NCI-H1436 treated with DMSO at 0.1 percent for 48 hours (cell line): ENCODE measurements around the gene MRPL45.

Source experiments
- DNase-seq: peaks from one replicate; lab custom pipeline; 2025; lab: John Stamatoyannopoulos, UW

The MRPL45 gene

DNA sequence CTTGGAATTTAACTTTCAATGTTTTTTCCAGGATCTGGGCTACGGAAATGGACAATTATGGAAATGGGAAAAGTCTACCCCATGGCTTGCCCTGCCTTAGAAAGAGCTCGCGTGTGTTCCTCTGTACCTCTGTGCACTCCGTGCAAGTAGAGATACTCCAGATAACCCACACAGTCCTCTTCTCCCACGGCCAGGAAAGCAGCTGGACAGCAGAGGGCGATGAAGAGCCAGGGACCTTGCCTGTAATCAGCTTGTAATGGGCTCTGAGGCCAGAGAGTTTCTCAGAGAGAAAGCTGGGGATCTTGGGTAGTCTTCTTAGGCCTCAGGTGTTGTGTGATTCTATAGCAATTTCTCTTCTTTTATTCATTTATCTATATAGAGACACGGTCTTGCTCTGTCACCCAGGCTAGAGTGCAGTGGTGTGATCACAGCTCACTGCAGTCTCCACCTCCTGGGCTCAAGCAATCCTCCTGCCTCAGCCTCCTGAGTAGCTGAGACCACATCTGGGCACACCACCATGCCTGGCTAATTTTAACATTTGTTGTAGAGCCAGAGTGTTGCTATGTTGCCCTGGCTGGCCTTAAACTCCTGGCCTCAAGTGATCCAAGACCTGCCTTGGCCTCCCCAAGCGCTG, 52.2 kb downstream of the MRPL45 start:
- peak; percentile 84 for DNase-seq

DNA sequence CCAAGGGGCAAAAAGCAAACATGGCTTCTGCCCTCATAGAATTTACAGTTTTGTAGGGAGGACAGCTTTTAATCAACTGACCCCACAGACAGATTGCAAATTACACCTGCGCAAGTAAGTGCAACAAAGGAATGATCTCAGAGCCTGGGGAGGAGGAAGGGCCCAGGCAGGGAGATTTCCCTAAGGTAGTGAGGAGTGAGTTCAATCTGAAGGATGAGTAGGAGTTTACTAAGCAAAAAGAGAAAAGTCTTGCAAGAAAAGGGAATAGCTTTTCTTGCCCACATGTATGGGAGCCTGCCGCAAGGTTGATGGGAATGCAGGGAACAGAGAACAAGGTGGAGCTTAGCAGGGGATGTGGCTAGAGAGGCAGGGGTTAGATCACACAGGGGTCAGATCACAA, 53.1 kb downstream of the MRPL45 start:
- DNase-seq = no peak

DNA sequence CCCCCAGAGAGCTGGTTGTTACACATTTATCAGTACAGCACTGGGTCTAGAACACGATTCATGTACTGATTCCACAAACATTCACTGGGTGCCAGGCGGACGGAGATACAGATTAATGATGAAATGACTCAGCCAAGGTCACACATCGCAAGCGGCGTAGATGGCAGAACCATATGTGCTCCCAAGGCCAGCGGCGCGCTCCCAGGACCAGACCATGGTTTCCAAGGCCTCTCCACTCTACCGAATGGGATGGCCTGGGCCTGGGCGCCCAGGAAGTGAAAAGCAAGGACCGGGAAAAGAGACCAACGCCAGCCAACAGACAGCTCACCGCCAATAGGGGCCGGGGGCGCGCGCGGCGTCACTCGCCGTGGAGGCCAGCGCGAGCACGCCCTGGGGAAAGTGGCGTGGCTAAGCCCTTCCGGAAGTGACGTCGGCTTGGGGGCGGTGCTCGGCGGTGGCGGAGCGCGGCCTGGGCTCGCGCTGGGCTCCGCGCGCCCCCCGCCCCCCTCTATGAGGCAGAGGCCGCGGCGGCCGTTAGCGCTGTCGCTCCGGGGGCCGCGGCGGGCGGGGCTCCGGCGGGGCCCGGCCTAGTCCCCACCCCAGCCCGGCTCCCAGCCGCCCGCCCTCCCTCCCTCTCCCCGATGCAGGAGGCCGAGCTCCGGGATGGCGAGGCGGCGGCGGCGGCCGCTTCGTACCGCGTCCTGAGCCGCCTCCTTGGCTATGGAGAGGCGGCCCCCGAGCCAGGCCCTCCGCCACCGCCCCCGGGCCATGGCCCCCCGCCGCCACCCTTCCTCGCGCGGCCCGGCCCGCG, 54.6 kb downstream of the MRPL45 start, which contains the start of gene SOCS7:
SOCS7 (plus strand) TSS at position 433 of the 811 bp plus-strand sequence; CDS start at position 642, 209 bp downstream.
- DNase-seq = peak; percentile 71

DNA sequence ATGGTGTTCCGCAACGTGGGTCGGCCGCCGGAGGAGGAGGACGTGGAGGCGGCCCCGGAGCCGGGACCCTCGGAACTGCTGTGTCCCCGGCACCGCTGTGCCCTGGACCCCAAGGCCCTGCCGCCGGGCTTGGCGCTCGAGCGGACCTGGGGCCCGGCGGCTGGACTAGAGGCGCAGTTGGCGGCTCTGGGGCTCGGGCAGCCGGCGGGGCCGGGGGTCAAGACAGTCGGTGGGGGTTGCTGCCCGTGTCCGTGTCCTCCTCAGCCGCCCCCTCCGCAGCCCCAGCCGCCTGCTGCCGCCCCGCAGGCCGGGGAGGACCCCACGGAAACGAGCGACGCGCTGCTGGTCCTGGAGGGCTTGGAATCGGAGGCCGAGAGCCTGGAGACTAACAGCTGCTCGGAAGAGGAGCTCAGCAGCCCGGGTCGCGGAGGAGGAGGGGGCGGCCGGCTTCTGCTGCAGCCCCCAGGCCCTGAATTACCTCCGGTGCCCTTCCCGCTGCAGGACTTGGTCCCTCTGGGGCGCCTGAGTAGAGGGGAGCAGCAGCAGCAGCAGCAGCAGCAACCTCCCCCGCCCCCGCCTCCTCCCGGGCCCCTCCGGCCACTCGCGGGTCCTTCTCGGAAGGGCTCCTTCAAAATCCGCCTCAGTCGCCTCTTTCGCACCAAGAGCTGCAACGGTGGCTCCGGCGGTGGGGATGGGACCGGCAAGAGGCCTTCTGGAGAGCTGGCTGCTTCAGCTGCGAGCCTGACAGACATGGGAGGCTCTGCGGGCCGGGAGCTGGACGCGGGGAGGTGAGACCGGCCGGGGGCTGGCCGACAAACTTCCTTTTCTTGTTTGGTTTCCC, 55.5 kb downstream of the MRPL45 start:
- DNase-seq = no peak

DNA sequence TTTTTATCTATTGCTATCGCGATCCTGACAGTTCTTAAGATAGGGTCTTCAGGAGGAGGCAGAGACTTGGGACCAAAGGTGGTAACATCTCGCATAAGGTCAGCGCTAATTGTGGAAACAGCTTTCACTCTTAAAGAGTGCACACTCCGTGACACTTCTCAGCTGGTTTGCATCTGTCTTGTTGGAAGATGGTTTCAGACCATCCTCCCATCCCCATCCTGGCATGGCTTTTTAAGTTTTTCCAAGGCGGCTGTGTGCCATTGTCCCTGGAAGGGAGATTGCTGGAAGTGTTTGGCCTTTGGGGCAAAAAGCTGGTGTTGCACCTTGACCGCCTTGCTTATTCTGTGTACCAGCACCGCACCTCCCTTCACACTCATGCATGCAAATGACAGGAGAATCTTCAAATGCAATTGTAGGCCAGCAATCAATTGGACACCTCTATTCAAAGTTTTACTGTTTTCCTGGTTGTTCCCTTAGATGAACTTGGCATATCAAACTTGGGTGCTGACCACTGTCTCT, 56.2 kb downstream of the MRPL45 start:
- DNase-seq = no peak

DNA sequence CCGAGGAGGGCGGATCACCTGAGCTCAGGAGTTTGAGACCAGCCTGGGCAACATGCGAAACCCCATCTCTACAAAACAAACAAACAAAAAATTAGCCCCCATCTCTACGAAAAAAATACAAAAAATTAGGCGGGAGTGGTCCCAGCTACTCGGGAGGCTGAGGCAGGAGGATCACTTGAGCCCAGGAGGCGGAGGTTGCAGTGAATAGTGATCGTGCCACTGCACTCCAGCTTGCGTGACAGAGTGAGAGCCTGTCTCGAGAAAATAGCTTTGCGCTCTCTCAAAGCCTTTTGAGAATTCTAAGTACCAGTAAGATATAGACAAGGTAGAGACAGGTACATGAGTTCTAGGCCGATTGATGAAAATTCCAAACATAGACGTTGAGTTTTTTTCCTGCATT, 56.7 kb downstream of the MRPL45 start:
- DNase-seq = no peak

DNA sequence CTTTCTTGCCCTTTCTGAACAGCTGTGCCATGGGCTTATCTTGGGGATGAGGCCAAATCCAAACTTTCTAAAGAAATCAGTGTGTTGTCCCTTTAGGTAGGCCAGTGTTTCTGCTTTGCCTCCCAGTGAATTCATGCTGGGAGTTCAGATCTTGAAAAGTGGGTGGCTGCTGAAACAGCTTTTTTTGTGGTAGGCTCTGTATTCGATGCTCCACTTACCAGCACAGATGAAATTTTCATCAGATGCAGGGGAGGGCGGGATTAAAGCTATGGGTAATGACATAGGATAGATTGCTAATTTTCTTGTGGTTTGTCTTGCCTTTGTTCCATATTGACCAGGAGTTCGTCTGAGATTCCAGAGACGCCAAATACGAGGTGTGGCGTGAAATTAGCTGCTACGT, 57.5 kb downstream of the MRPL45 start:
- no peak for DNase-seq

DNA sequence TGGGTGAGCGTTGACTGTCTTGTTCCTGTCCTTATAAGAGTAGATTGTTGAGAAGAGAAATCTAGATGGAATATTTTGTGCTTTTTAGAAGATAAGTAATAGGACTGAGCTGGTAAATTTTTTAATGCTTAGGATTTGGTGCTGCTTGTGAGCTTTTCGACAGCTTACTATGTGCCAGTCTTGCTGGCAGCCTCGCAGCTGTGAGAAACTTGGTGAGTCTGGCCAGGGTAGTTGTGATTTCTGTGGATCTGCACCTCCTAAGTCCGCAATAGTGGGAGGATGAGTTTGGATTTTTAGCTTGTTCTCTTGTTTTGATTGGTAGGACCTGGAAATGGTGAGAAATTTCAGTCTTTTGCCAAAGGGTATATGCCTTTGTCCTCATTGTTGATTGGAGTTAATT, 58.3 kb downstream of the MRPL45 start:
- DNase-seq = no peak

DNA sequence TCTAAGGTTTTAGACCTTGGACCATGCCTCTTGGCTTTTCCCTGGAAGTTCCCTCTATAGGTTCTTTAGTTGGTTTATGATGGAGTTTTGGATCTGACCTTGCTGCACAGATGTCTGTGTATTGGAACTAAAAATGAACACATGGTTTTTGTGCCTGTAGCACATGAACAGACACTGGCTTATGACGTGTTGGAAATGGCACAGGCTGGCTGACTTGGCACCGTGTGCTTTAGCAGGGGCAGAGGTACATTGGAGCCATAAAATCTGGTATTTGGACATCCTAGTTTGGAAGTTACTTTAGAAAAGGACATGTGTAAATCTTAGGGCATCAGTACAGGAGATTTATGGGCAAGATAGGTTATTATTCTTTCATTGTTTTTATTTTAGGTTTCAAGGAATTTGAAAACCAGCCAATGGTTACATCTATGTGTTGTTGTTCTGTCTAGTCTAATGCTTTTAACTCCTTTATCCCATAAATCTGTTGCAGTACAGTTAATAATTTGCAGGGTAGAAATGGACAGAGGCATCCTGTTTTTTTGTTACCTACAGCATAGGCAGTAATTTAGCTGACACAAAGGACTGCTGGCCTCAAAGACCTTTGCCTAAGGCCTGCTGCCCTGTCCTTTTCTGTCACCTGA, 60.6 kb downstream of the MRPL45 start:
- no peak for DNase-seq

DNA sequence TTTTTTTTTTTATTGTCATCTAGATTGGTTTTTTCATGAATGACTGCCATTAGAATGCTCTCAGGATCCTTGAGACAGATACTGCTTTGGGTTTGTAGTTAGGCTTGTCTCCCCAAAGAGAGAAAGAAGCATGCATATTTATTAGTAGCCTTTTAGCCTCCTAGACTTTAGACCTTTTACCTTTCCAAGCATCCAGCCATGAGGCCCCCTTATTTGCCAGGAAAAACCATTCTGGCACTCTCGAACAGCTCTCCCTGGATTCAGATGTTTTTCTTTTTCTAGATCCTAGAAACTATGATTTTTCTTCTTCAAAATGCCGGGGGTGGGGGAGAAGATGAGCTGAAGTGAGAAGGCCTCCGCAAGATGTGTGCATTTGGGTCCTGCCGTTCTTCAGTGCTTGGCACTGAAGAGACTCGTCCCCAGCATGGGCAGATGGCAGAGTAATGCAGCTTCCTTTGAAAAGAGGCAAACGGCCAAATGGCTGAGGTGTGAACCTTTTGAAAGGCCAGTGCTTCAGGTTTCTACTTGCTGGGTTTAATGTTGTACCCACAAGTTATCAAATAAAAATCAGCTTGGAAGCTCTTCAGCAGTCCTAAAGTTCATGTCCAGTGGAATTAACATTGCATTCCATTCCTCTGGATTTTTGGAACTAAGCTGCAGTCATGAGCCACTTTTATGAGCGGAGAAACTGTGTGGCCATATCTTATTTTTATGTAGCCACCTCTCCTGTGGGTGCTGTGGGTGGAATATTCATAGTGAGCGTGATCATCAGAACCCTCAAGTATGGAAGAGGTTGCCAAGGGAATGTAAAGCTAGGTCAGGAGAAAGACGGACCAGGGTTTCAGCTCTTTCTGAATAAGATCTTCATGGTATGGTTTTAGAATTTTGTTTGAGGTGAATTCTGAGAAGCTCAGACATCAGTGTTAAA, 61.9 kb downstream of the MRPL45 start:
- no peak for DNase-seq

DNA sequence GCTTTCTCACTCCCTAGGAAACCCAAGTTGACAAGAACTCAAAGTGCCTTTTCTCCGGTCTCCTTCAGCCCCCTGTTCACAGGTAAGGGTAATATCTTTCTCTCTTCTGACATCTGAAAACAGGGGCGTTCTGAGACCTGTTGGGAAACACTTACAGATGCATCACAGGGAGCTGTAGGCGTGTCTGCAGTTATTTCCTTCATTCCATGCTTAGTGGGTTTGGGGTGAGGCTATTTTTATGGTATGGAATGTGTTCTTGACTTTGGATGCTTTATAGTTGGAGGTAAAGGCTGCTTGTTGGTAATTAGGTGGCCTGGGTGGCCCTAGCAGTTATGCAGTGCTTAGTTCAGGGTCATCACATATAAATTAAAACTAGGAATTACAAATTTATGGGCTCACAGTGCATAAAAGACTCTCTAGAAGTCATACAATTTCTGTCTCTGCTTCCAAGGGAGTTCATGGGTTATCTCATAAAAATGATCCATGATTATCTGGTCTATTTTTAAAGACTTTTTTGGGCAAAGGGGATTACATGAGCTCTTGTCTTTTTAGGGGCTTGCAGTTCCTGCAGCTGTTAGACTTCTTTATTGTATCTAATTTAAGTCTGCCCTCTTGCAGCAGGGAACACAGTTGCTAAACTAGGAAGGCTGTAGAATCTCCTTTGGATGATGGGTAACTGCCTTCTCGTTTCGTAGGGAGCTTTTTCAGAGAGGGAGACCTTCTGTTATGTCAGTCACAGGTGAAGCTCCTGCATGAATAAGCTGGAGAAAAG, 64.9 kb downstream of the MRPL45 start:
- no peak for DNase-seq

DNA sequence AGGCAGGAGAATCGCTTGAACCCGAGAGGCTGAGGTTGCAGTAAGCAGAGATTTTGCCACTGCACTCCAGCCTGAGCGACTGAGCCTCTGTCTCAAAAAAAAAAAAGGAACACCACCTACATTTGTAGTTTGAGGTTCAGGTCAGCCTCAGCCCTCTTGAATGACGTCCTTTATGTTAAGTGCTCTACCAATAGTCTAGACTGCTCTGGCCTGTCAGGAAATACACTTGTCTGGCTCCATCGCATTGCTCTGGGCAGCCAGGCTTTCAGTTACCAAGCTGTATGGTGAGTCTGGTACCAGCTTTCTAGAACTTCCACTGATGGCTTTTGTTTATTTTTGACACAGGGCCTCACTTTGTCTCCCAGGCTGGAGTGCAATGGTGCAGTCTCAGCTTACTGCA, 66.0 kb downstream of the MRPL45 start:
- DNase-seq = no peak

DNA sequence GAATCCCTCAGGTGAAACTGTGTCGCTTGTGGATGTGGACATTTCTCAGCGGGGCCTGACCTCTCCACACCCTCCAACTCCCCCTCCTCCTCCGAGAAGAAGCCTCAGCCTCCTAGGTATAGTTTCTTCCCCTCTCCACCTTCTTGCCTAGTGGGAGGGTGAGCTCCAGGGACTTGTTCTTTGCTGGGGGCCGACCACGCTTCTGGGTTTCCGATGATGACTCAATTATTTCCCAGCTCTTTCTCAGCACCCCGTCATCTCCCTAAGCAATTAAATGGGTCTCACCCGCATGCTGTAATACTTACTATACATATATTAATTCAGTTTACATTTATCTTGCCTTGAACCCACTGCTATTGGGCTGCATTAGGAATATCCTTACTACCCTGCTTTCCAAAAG, 67.8 kb downstream of the MRPL45 start:
- DNase-seq = no peak

DNA sequence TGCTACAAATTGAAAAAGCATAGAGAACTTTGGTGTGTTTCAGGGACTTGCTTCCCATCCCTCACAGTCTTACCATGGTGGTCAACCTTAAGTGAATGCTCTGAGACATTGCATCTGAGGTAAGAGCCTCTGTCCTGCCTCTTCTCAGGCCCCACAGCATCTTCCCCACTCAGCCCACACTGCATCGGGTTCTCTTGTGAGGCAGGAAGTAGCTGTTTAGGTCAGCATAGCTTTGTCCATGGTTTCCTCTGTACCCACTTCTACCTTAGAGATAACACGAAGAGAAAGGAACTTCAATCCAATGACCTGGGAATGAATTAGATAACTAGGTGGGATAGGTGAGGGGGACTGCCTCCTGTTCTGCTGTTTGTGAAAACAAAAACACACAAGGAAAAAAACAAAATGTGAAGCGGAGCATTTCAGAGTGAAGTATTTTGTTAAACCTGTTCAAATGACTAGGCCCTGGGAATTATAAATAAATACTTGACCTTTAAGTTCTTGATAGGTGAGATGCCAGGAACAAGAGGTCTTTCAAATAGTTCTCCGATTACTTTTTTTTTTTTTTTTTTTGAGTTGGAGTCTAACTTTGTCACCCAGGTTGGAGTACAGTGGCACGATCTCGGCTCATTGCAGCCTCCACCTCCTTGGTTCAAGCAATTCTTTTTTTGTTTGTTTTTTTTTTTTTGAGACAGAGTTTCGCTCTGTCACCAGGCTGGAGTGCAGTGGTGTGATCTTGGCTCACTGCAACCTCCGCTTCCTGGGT, 72.3 kb downstream of the MRPL45 start:
- DNase-seq = no peak
